NOMO-1 (cell line): ENCODE measurements around the gene SPIRE1.
A peak's percentile ranks its signal among the peaks of the same experiment; 100 is the strongest.
"Not testable (repeated sequence)": the region's sequence is repeated elsewhere in the genome, so short reads cannot be mapped to it uniquely, and the experiment has no call there.

Experiments
- DNase-seq, 2 experiments: peaks; one replicate each; lab custom pipeline; 2025; ENCODE audit not compliant: unreplicated experiment in 2 of 2; lab: John Stamatoyannopoulos, UW

The SPIRE1 gene

DNA sequence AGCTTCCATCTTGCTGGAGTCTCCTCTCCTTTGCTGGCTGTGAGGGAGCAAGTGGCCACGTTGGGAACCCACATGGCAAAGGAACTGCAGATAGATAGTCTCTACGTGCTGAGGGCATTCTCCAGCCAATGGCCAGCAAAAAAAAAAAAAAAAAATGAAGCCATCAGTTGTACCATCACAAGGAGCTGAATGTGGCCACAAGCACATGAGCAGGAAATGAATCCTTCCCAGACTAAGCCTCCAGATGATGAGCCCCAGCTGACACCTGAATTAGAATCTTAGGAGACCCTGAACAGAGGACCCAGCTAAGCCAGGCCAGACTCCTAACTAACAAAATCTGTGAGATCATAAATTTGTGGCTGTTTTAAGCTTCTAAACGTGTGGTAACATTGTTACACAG lies 57.9 kb downstream of the SPIRE1 start:
- DNase-seq: no peak

DNA sequence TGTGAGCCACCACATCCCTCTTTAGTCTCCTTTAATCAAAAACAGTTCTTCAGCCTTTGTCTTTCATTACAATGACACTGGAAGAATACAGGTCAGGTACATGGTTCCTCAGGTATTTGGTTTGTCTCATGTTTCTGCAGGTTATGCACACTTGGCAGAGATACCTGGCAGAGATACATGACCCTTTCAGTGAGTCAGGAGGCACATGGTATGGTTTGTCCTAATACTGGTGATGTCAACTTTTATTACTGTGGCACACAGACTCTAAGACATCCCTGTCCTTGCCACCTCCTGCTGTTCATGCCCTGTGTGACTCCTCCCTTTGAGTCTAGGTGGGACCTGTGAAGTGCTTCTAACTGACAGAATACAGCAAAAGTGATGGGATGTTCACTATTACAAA lies 58.4 kb downstream of the SPIRE1 start:
- DNase-seq: no peak

DNA sequence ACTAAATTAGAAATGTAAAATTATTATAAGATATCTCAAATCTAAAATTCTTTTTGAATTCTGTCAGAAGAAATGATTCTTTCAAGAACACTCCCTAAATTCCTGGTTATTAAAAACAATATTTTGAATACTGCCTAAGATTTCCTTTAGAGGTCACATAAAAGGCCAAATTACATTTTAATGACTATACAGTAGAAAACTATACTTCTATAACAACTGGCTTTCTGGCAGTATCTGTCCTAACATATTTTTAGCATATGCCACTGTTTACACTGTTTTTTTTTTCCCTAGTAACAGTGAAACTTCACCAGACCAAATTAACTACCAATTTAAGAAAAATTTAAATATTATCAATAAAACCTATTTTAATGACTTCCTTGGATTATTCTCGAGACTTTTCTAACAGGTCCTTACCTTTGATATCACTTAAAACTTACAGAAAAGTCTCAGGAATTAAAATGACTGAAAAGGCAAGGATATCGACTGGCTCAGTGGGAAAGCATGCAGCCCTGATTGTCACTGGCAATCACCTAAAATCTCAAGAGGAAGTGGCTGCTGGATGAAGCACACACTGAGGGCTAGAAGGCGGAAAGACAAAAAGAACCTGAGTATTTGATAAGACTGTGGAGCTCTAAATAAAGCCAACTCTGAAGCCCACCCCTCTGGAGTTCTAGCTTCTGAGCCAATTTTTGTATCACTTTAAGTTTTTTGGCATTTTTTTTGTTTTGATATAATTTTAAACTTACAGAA lies 59.6 kb downstream of the SPIRE1 start:
- DNase-seq: peak in 1 of 2 experiments; percentile 3

DNA sequence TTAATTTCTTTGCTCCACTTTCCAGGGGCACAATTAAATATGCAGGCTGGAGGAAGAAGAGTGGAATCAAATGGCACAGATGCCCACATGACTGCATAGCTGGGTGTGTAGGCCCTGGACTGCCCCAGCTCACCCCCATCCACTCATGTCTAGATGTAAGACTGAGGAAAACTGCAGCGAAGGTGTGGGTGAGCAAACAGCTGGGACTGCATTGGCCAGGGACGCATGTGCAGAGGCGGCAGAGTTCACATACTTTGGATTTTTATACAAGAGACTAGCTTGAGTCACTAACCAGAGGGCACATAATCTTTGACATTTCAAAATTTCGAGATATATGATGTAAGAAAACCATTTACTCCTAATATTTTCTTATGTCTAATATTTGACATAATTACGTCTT lies 60.1 kb downstream of the SPIRE1 start:
- no peak for DNase-seq

DNA sequence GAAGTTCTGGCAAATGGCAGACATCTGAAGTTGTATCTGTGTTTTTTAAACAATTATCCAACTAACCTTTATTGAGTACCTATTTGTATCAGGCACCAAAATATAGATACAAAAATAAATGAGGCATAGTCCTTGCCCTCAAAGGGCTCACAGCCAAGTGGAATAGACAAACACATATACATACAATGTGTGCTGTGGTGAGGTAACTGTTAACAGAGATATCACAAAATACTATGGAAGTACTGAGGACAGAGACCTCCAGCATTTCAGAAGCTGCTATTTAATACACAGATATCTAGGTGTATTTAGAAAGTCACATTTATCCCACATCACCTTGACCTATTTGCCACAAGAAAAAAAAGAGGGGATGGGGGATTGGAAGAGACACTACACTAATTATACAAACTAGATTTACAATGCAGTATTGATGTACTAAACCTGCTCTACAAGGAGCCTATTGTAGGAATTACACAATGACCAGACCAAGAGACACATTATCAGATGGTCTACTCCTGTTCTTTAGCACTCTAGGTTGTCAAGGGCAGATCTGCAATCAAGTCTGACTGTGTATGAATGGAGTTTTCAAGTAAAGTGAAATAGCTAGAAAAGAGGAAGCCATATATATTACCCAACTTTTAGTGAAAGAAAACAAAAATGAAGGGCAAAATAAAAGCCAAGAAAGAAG lies 62.2 kb downstream of the SPIRE1 start:
- DNase-seq: peak; percentile 25 to 82

DNA sequence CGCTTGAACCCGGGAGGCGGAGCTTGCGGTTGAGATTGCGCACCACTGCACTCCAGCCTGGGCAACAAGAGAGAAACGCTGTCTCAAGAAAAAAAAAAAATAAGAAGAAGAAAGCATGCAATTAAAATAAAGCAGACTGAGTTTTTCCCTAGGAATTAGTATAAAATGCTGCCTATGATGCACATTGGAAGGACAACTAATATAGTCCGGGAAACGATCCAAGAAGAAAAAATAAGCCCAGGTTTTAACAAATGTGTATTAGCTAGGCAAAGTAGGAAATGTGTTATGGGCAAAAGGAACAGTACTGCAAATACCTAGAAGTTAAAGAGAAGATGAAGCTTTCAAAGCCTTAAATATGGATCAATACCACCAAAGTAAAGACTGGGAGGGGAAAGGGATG lies 64.0 kb downstream of the SPIRE1 start:
- no peak for DNase-seq

DNA sequence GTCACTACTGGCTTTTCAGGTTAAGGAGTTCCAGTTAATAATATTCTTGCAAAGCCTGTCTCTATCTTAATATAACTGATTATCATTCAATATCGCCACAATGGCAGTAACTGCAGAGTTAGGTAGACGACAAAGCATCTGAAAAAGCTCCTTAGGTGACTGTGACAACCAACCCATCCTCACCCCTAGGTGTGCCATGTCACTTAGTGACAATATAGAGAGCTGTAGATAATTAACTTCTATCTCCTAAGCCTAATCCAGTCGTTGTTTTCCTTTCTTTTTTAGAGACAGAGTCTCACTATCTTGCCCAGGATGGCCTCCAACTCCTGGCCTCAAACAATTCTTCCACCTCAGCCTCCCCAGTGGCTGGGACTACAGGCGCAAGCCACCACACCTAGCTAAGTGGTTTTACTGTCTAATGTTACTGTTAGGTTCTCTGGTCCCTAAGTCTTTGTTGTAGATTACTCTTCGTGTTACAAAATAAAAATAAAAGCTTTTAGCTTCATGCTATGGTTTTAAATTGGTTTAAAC lies 65.2 kb downstream of the SPIRE1 start:
- no peak for DNase-seq

DNA sequence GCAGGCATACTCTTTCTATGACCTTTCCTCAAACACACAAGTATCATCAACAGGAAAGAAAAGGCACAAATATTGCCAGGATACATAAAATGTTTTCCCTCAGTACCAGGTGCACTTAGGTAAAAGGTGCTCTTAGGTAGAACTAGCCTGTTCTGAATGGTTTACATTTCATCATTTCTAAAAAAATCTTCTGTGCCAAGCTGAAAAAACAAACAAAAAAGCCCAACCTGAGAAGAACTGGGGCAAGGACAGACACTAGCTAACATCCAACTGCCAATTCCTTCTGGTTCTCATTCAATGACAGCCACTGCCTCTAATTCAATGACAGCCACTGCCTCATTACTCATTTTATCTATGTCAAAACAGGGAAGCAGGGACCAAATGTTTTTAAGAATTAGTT lies 68.5 kb downstream of the SPIRE1 start:
- no peak for DNase-seq

DNA sequence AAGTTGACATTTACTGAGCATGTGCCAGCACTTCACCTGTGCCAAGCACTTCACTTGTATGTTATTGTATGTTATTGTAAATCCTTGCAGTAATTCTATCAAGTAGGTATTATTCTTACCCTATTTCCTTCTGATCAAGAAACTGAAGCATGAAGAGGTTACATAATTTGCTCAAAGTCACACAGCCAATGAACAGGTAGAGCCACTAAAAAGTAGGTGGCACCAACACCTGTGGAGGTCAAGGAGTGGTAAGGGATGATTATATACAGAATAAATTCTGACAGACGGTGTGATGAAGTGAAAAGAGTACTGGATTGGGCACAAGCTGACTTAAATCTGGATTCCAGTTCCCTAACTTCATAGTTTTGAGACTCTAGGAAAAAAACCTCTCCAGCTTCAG lies 71.0 kb downstream of the SPIRE1 start:
- no peak for DNase-seq

DNA sequence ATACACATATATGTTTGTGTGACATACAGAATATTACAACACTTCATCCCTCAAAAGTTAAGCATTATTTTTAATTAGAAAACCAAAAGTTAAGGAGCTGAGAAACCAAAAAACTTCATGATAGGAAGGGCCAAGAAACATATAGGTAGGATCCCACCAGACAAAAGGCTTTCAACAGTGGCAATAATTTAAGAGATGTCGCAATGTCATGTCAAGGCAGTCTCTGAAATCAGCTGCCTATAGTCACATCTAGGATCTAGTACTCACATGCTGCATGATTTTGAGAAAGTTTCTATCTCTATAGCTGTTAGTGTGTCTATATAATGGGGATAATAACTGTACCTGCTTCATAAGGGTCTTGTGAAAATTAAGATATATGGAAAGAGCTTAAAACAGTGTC lies 72.7 kb downstream of the SPIRE1 start:
- DNase-seq: peak in 1 of 2 experiments; percentile 20

DNA sequence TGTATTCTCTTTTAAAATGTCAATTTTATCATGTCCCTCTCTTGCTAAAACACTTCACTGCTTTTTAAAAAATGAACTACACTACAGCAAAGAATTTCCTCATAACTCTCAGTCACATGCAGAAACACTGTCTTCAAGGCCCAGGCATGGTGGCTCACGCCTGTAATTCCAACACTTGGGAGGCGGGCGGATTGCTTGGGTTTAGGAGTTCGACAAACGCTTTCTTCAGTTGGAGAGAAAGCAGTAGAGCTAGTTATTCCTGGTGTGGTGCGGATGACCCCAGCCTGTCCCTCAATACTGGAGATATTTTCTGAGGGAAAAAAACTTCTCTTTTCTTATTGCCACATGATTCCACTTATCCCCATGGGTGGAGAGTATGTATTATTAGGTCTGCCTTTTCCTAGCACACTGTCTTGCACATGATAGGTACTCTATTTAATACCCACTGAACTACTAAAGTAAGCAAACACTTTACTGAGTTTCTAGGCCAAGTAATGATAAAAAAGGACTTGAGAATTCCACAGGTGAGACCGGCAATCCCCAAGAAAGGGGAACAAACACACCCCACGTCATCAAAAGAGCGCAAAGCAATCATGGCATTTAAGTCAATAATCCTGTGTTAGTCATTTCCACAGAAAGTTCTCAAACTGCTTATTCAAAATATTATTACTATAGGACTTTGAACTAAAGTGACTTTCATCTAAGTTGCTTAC lies 77.1 kb downstream of the SPIRE1 start:
- DNase-seq: no peak

DNA sequence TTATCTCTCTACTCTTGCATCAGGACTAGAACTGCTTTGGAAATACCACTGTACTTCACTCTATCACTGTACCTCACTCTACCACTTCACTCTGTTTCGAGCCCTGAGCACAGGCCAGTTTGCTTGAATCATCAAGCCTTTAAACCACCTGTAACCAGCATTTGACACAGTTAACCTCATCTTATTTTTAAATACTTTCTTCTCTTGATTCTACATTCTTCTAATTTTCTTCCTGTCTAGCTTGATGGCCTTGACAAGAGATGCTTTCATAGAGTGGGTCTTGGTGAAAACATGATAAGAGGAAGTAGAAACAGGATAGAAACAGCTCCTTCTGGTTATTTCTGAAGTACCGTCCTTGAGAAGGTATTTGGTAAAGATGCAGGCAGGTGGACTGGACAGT lies 78.1 kb downstream of the SPIRE1 start:
- no peak for DNase-seq

DNA sequence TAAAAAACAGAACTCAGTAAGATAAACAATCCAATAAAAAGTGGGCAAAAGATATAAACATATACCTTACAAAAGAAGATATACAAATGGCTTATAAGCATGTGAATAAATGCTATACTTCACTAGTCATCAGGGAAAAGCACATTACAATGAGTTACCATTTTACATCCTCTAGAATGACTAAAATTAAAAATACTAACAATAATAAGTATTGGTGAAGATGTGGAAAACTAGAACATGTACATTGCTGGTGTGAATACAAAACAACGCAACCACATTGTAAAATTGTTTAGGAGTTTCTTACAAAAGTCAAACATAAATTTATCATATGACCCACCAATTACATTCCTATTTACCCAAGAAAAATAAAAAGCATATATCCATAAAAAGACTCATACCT lies 80.1 kb downstream of the SPIRE1 start:
- DNase-seq: no peak

DNA sequence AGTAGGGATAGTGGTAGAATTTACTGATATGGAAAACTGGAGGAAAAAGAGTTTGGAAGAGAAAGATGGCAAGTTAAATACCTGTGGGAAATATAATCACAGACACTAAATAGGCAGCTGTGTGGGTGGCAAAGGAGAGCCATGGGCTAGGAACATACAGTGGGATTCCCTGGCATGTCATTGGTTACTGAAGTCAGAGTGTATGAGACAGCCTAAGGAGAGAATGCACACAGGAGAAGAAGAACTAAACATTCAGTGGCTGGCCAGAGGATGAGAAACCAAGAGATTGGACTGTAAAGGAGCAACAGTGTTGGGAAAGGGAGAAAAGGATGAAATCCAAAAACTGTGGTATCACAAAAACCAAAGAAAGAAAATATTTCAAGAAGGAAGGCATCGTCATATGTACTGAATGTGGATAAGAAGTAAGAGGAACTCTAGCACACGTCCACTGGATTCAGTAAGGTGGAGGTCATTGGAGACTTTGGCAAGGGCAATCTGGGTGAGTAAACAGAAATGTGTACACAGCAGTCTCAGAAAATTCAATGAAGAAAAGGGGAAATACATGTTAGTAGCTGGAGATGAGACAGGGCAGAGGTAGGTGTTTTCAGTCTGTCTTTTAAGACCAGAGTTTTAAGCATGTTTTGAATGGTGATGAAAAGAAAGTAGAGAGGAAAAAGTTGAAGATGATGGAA lies 83.3 kb downstream of the SPIRE1 start:
- no peak for DNase-seq

DNA sequence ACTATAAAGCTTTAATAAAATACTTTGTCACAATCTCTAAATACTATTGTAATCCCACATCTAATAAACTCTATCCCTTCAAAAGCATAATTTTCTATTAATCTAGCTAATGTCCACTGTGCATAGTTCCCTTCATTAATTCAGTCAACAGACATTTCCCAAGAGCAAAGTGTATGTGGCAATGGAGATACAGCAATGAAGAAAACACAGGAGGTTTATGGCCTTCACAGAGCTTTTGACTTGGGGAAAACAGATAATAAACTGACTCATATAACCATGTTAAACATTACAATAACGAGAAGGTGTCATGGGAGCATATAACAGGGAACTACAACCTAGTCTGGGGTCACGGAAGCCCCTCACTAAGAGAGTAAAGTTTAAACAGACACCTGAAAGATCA lies 86.3 kb downstream of the SPIRE1 start:
- no peak for DNase-seq

DNA sequence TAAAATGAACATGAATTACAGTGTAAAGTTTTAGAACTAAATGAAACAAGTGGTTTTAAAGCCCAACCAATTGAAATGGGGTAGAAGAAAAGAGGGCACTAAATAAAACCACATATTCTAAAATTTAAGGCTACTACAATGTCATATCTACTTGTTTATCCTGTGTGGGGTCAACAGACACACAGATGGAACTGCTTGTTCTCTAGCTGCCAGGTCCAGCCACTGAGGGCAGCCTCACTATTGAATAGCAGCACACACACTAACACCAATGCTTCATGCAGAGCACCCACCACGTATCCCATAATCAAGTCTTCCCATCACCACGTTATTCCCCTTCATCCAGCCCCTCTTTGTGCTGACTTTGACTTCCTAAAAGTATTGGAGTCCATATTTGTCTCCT lies 88.1 kb downstream of the SPIRE1 start:
- no peak for DNase-seq

DNA sequence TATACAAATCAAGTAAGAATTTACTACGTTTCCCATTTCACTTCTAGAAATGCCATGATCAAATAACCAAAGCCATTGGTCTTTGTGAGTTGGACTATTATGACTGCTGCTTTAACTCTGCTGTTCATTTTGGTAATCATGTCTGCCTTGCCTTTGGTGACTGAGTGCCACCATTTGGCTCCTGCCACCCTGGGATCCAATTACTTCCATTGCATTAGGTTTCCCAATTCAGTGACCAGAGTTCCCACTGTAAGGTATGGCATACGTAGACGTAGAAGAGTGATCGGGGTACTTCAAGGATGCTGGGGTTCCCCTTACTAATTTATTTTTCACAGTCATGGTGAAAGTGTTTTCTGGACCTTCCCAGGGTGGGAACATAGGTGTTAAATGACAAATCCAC lies 90.1 kb downstream of the SPIRE1 start:
- no peak for DNase-seq

DNA sequence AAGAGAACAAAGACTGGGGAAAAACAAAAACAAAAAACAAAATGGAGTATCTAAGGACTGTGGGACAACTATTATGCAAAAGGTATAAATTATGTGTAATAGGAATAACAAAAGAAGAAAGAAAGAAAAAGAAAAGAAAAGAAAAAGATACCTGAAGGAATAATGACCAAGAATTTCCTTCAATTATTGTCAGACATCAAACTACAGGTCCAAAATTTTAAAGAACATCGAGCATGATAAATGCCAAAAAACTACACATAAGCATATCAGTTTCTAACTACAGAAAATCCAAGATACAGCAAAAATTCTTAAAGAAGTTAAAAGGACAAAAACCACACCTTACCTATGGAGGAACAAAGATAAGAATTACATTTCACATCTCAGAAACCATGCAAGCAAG lies 93.0 kb downstream of the SPIRE1 start:
- DNase-seq: no peak

DNA sequence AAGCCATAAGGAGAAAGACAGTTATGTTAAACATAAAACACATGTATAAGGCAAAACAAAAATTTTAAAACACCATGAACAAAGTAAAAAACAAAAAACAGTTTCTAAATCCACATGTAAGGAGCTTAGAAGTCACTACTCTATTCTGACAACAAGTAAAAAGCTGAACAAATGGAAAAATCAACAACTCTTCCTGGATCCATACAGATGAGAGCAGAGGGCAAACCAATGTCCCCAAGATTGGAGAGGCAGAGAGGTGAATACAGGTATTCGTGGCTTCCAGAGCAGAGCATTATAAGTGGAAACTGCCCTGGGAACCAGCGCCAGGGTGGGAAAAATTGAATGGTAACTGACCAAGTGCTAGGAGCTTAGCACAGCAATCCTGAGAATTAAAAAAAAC lies 93.5 kb downstream of the SPIRE1 start:
- no peak for DNase-seq

DNA sequence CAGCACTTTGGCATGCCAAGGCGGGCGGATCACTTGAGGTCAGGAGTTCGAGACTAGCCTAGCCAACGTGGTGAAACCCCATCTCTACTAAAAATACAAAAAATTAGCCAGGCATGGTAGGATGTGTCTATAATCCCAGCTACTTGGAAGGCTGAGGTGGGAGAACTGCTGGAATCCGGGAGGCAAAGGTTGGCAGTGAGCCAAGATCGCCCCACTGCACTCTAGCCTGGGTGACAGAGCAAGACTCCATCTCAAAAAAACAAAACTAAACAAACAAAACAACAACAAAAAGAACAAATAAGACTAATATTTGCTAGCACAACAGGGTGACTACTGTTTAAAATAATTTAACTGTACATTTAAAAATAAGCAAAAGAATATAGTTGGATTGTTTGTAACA lies 97.3 kb downstream of the SPIRE1 start:
- DNase-seq: not testable (repeated sequence)

DNA sequence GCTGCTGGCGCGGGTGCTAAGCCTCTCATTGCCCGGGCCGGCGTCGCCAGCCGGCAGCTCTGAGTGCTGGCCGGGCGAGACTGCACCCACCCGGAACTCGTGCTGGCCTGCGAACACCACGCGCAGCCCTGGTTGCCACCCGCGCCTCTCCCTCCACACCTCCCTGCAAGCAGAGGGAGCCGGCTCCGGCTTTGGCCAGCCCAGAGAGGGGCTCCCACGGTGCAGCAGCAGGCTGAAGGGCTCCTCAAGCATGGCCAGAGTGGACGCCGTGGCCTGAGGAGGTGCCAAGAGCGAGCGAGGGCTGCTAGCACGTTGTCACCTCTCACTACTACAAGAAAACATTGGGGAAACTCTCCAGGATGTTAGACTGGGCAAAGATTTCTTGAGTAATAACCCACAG lies 98.6 kb downstream of the SPIRE1 start:
- DNase-seq: no peak
